ENCODE results near the gene PPARGC1A.

The PPARGC1A gene

GRCh38 chr4:23835774-23836478 is 53.9 kb downstream of the PPARGC1A start:
- peak; percentile 50 for DNase-seq

- no peak for DNase-seq
Observed at GRCh38 chr4:23828779-23829178, 61.1 kb downstream of the PPARGC1A start.

GRCh38 chr4:23828020-23828715 is 61.7 kb downstream of the PPARGC1A start:
- no peak for DNase-seq

GRCh38 chr4:23822181-23822580 is 67.7 kb downstream of the PPARGC1A start:
- DNase-seq: no peak

- DNase-seq: no peak
Observed at GRCh38 chr4:23819041-23819511, 70.8 kb downstream of the PPARGC1A start.

- DNase-seq: no peak
Observed at GRCh38 chr4:23818097-23818885, 71.6 kb downstream of the PPARGC1A start.

- DNase-seq: no peak
Observed at GRCh38 chr4:23814996-23815660, 74.7 kb downstream of the PPARGC1A start.

GRCh38 chr4:23814587-23814986 is 75.3 kb downstream of the PPARGC1A start:
- DNase-seq: no peak

- DNase-seq: peak; percentile 23
Observed at GRCh38 chr4:23811161-23811560, 78.7 kb downstream of the PPARGC1A start.

GRCh38 chr4:23805450-23805851 is 84.4 kb downstream of the PPARGC1A start:
- DNase-seq: no peak

GRCh38 chr4:23789762-23790161 is 100.1 kb downstream of the PPARGC1A start:
- DNase-seq: no peak

- DNase-seq: no peak
Observed at GRCh38 chr4:23788460-23788859, 101.4 kb downstream of the PPARGC1A start.

GRCh38 chr4:23788027-23788426 is 101.8 kb downstream of the PPARGC1A start:
- no peak for DNase-seq

- DNase-seq: no peak
Observed at GRCh38 chr4:23782778-23783437, 106.9 kb downstream of the PPARGC1A start.

- DNase-seq: no peak
Observed at GRCh38 chr4:23779839-23780238, 110.0 kb downstream of the PPARGC1A start.

- DNase-seq: no peak
Observed at GRCh38 chr4:23779422-23779821, 110.4 kb downstream of the PPARGC1A start.

- DNase-seq: no peak
Observed at GRCh38 chr4:23775694-23776093, 114.2 kb downstream of the PPARGC1A start.

- no peak for DNase-seq
Observed at GRCh38 chr4:23774909-23775308, 114.9 kb downstream of the PPARGC1A start.

GRCh38 chr4:23773884-23774636 is 115.8 kb downstream of the PPARGC1A start:
- DNase-seq: no peak

- DNase-seq: no peak
Observed at GRCh38 chr4:23770011-23770410, 119.8 kb downstream of the PPARGC1A start.

- no peak for DNase-seq
Observed at GRCh38 chr4:23769406-23769805, 120.4 kb downstream of the PPARGC1A start.

GRCh38 chr4:23768541-23768940 is 121.3 kb downstream of the PPARGC1A start:
- DNase-seq: no peak
